RKO (cell line): ENCODE results near the gene MORN4.
"Not testable (repeated sequence)": the region's sequence is repeated elsewhere in the genome, so short reads cannot be mapped to it uniquely, and the experiment has no call there.

Experiments used
- DNase-seq: peaks from one replicate; pipeline ENCODE4 v3.0.0-alpha.2; 2016; ENCODE audit warnings: low spot score

Gene MORN4

GRCh38 chr10:97596101-97597082 is 36.9 kb downstream of the MORN4 start:
- DNase-seq = peak; percentile 90

GRCh38 chr10:97593421-97593820 is 39.9 kb downstream of the MORN4 start:
- DNase-seq = no peak

GRCh38 chr10:97590748-97591495 is 42.4 kb downstream of the MORN4 start:
- no peak for DNase-seq

GRCh38 chr10:97590082-97590747 is 43.1 kb downstream of the MORN4 start:
- DNase-seq = no peak

- no peak for DNase-seq
These were observed 43.8 kb downstream of the MORN4 start, which contains the start of gene C10orf62 for GRCh38 chr10:97589479-97589878. C10orf62 (plus strand) TSS chr10:97589721; CDS start chr10:97589898, 177 bp downstream.

GRCh38 chr10:97587183-97587582 is 46.1 kb downstream of the MORN4 start:
- no peak for DNase-seq

- no peak for DNase-seq
These were observed 47.9 kb downstream of the MORN4 start for GRCh38 chr10:97585439-97585811.

GRCh38 chr10:97584798-97585438 is 48.4 kb downstream of the MORN4 start:
- DNase-seq = no peak

- peak; percentile 23 for DNase-seq
These were observed 49.1 kb downstream of the MORN4 start, which contains the start of gene HOGA1 for GRCh38 chr10:97584060-97584797. HOGA1 (plus strand) TSS chr10:97584389; CDS start chr10:97584704, 315 bp downstream.

GRCh38 chr10:97583476-97583875 is 49.8 kb downstream of the MORN4 start:
- DNase-seq = no peak

GRCh38 chr10:97582169-97582568 is 51.1 kb downstream of the MORN4 start:
- DNase-seq = no peak

GRCh38 chr10:97580421-97581367 is 52.6 kb downstream of the MORN4 start:
- no peak for DNase-seq

- DNase-seq = no peak
These were observed 55.0 kb downstream of the MORN4 start for GRCh38 chr10:97578171-97578844.

GRCh38 chr10:97577701-97578100 is 55.6 kb downstream of the MORN4 start:
- DNase-seq = no peak

- not testable (repeated sequence) for DNase-seq
These were observed 56.8 kb downstream of the MORN4 start for GRCh38 chr10:97576487-97576886.

GRCh38 chr10:97575127-97575668 is 58.1 kb downstream of the MORN4 start:
- DNase-seq = no peak

GRCh38 chr10:97574374-97575126 is 58.8 kb downstream of the MORN4 start:
- peak; percentile 60 for DNase-seq

GRCh38 chr10:97573672-97574071 is 59.6 kb downstream of the MORN4 start:
- DNase-seq = no peak
